Measurements from ENCODE around the gene BANF1.

Gene BANF1

DNA sequence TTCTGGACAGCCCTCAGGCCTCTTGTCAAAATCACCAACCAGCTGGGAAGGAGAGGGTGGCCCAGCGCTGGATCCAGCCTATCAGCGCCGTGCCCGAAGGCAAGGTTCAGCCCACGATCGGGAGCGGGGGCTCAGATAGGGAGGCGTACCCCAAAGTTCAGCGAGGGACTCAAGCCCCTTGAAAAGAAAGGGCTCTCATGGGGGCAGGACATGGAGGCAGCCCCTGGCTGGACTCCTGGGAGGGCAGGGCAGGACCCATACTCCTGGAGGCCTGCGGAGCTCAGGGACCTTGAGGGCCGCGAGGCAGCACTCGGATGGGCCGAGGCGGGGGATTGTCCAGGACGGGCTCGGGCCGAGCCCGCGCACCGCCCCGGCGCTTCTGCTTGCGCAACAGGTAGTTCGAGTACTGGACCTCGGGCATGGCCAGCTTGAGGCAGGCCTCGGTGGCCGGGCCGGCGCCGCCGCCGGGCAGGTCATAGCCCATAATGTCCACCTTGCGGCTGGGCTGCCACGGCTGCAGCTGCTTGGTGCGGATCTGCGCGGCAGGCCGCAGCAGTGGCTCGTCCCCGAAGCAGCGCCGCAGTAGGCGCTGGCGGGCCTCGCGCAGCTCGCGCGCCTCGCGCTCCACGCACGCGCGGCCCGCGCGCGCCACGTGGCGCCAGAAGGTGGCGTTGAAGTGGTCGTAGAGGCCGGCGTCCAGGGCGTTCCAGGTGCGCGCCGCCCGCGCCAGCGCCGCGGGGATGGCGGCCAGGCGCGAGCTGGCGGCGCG is 40.1 kb downstream of the BANF1 start:
- no peak for DNase-seq

- DNase-seq, result no peak
These were observed 40.9 kb downstream of the BANF1 start for GRCh38 chr11:66042996-66043906.

DNA sequence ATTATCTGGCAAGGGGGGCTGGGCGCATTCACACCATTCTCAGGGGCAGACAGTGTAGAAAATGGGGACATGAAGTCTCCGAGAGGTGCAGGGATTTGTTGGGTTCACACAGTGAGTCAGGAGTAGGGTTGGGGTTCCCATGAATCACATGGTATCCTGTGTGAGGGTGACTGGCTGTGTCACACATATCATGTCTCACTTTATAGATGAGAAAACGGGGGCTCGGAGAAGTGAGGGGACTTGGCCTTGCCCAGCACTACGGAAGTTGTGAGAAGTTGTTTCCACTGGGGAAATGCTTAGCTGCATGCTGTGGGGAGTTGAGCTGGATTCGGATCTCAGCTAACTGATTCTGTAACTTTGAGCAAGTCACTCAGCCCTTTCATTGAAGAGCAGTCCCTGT is 42.5 kb downstream of the BANF1 start:
- DNase-seq, result no peak

DNA sequence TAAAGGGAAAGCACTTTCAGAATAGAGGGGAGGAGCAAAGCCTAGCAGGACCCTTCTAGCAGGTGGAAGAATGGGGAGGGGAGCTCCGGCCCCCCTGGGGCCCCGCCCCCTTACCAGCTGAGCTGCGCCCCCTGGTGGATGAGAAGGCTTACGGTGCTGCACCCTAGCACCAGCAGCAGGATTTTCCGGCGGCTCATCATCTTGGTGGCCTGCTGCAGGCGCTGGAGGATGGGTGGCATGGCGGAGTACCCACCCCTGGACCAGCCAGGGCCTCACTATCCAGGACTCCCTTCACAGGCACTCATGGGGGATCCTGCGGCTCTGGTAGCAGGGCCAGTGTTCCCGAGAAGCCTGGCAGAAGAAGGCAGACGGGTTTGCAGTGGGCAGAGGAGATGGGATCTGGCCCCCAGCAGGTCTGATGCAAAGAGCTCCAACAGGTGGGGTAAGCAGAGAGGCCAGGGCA is 42.9 kb downstream of the BANF1 start:
- peak; percentile 99 for DNase-seq

DNA sequence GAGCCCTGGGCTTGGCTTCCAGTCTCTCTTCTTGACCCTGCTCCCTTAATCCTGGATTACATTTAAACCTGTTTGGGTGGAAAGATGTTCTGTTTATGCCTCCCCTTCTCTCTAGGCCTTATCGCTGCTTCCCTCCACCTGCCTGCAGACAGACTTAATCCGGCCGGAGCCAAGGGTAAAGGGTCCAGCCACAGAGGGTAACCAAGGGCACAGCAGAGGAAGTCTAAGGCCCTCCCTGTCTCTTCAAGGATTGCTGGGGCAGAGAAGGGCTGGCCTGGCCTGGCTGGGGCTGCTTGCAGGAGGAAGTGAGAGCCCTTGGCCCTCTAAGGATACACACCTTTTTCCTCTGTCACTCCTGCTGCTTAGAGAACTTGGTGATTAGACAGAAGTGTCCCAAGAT is 44.6 kb downstream of the BANF1 start:
- no peak for DNase-seq

DNA sequence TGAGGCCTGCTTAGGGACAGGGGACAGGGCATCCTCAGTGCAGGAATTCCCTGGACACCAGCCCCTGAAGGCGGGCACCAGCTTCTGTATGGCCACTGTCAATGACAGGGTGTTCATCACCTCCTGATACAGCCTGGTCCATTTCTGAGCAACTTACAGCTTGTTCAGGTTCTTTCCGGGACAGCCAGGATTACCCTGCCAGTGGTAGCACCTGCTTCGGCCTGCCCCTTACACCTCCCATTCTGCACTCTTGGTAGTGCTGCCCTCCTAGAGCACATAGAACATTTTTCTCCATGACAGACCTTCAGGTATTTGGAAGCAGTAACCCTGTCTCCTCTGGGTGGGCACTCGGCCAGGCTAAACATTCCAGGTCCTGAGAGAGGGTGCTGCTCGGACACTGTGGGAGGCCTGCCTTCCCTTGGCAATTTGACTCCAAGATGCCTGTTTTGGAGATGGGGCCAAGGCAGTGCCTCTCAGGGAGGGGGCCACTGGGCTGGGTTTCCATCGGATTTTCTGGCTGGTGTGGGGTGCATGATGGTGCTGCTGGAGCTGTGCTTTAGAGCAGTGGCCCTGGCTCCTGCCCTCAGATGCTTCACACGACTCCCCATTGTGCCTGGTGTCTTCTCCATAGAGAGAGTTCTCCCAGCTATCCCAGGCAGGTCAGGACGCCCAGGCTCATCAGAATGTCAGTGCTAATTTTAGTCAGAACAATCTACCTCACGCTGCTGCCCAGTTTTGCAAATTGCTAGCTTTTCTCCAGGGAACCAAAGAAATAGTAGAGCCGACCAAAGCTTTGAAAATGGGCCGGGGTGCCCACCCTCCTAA is 45.5 kb downstream of the BANF1 start:
- DNase-seq, result no peak

DNA sequence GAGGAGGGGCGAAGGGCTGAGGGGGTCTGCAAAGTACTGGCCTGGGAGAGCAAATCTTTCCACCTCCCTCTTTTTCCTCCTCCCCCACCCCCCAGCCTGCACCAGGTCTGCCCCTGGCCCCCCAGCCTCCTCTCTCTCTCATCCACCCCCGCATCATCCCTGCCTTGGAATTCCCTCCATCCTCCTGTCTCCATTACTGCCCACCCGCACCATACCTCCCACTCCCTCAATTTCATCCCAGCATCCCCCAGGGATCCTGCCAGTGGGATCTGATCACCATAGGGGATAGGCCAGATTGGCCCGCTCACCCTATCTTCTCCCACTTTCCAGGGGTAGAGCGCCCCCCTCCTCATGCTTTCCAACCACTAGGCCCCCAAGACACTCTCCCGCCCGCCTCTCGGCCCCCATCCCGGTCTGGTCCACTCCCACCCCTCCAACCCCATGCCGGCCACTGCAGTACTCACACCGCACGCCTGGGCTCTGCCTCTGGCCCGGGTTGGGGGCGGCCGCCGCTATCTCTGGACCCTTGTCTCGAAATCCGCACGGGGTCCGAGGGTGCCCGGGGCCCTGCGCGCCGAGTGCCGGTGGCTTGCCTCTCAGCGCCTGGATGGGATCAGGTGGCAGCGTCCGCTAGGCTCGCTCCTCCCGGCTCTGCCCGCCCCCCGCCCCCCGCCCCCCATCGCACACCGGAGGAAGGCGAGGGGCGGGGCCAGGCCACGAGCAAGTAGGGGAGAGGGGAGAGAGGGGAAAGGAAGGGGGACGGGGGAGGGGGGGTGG is 46.4 kb downstream of the BANF1 start, which contains the start of gene GAL3ST3:
Gene GAL3ST3 (minus strand): TSS at position 615 of the 777 bp plus-strand sequence. CDS start 3,746 bp downstream, outside the sequence.
- no peak for DNase-seq

GRCh38 chr11:66050581-66051231 is 48.4 kb downstream of the BANF1 start:
- no peak for DNase-seq

DNA sequence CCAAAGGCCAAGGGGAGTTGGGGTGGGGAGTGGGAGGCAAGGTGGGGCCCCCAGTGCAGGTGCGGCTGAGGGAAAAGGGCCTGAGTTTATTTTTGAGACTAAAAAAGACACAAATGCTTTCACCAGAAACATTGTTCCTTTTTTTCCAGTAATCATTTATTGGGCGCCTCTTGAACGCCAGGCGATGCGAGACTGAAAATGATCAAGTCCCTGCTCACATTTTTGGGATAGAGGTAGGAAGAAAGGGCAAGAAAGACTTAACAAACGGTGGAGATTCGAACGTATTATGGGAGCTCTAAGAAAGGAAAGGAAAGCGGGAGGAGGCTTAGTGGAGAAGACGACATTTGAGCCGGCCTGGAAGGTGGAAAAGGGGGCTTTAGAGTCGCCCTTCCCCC is 49.1 kb downstream of the BANF1 start:
- DNase-seq, result no peak

DNA sequence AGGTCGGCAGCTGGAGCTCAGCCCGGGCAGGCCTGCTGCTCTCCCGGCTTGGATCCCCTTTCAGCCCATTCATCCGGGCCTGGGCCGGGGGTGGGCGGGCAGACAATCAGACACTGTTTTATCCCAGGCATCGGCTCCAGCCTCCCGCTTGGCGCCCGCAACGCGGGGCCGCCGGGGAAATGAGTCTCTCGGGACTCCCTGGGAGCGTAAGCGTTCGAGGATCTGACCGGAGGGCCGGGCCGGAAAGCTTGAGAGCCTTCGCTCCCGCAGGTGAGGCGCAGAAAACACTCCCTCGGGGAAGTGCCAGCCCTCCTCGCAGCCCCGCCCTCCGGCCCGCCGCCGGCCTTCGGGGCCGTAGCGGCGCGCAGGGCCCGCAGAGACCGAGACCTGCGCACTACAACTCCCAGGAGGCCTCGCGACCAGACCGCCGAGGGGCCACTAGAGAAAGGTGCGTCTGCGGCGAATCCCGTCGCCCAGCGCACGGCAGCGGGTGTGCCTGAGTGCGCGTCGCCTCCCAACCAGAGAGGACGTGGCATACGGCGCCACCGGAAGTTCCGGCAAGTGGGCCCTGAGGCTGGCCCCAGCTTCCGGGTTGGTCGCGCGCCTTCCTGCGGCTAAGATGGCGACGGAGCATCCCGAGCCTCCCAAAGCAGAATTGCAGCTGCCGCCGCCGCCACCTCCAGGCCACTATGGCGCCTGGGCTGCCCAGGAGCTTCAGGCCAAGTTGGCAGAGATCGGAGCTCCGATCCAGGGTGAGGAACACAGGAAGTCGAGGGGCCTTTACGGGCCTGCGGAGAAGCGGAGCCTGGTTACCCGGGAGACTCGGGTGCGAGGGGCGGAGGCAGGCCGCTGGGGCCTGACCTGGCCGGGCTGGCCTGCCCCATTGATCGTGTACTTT is 49.7 kb downstream of the BANF1 start, which contains the start of gene SF3B2:
Gene SF3B2 (plus strand): TSS at position 599 of the 898 bp plus-strand sequence. CDS start 21 bp downstream, at position 620.
- DNase-seq, result peak; percentile 98

GRCh38 chr11:66052664-66052982 is 50.3 kb downstream of the BANF1 start:
- no peak for DNase-seq
